Lung (tissue), 12 donors: ENCODE results near the gene MRGPRD. TPM values are rescaled to one million over a fixed set of nuclear protein-coding genes. Genes with fewer than 3 reads are reported as not detected.

Source experiments
- ATAC-seq: fragments of 200-7000 bp; cut with Tn5 transposase; one replicate; pipeline ENCODE4 v1.9.1; 2020; ENCODE audit warnings: moderate number of reproducible peaks; ENCODE audit not compliant: insufficient read depth, low FRiP score
- DNase-seq, 3 donors: peaks; one replicate each; pipeline ENCODE4 v3.0.0-alpha.2; 2013 to 2017
- H3K27ac ChIP-seq, 2 donors: one replicate each; pipeline ENCODE4 v1.5.1; 2013; ENCODE audit warnings: mild to moderate bottlenecking in 2 of 2, moderate library complexity in 2 of 2, control low read depth in 1 of 2, inconsistent platforms in 1 of 2, low read depth in 1 of 2, low read length in 1 of 2
- H3K27me3 ChIP-seq, 3 donors: one replicate each; pipeline ENCODE4 v1.5.1; 2013; ENCODE audit warnings: low read length in 2 of 3; ENCODE audit not compliant: control insufficient read depth in 3 of 3, insufficient read depth in 3 of 3
- H3K36me3 ChIP-seq, 4 donors: one replicate each; pipeline ENCODE4 v1.5.1; 2013; ENCODE audit warnings: low read length in 4 of 4, mild to moderate bottlenecking in 1 of 4, moderate library complexity in 1 of 4; ENCODE audit not compliant: control insufficient read depth in 4 of 4, insufficient read depth in 4 of 4
- H3K4me1 ChIP-seq, 5 donors: one replicate each; pipeline ENCODE4 v1.5.1; 2013; ENCODE audit warnings: low read length in 5 of 5, mild to moderate bottlenecking in 2 of 5, moderate library complexity in 1 of 5; ENCODE audit not compliant: control insufficient read depth in 5 of 5, insufficient read depth in 5 of 5
- H3K4me3 ChIP-seq: one replicate; pipeline ENCODE4 v1.5.1; 2013; ENCODE audit warnings: mild to moderate bottlenecking, control low read depth, moderate library complexity
- H3K9ac ChIP-seq, 2 donors: one replicate each; pipeline ENCODE4 v1.5.1; 2013; ENCODE audit warnings: low read length in 2 of 2, control low read depth in 1 of 2; ENCODE audit not compliant: insufficient read depth in 1 of 2
- H3K9me3 ChIP-seq, 4 donors: one replicate each; pipeline ENCODE4 v1.5.1; 2013; ENCODE audit warnings: low read length in 3 of 4, mild to moderate bottlenecking in 1 of 4, moderate library complexity in 1 of 4; ENCODE audit not compliant: control insufficient read depth in 4 of 4, insufficient read depth in 3 of 4
- CTCF ChIP-seq: IDR thresholded peaks from 2 replicates; pipeline ENCODE4 v1.5.1; 2012; ENCODE audit warnings: mild to moderate bottlenecking; ENCODE audit errors: control extremely low read depth, extremely low read depth
- WGBS, 2 donors: extraction: QIAGEN DNeasy Blood & Tissue Kit; methylation state at CpG; one replicate each; pipeline ENCODE4 v1.1.7; 2013; 5-methylcytosine and 5-hydroxymethylcytosine counted together
- polyA plus RNA-seq, 2 donors: library from polyadenylated mRNA; stranded (reverse); fragments of 200-250 nt; gene quantifications; one replicate each; pipeline ENCODE4 v1.2.1, GENCODE V29; 2013
- total RNA-seq, 2 donors: library from RNA; depleted of rRNA in 1 of 2; stranded (reverse); fragments of >200 nt in 1 of 2; gene quantifications; one replicate each; pipeline ENCODE4 v1.2.1, GENCODE V29; 2014 to 2021
- donor health status: control.
- donor health status: control.
- donor health status: Bipolar disorder and iron deficiency.
- donor health status: healthy.
- donor health status: DM: yes; HTN: yes; CAD: no.

MRGPRD gene
- total and polyA plus RNA-seq, 4 donors = not detected

GRCh38 chr11:69008737-69009440, 28.1 kb upstream of the MRGPRD start:
- H3K4me1 ChIP-seq = peaks cover 0 to 56% (median 7%) of the 10 kb centered on the region in 5 donors

GRCh38 chr11:69007975-69008381, 27.2 kb upstream of the MRGPRD start:
- no peak for TF ChIP-seq CTCF
- Histone ChIP-seq H3K27me3 (no peaks in the 10 kb centered on the region), H3K36me3 (peaks cover 0 to 2% (median 0%) of the 10 kb centered on the region in 4 donors), H3K27ac (peak overlapping the region in 1 of 2 donors; percentile 59), H3K9me3 (no peaks in the 10 kb centered on the region), H3K9ac (no peak overlapping the region), H3K4me1 (peaks cover 0 to 47% (median 7%) of the 10 kb centered on the region in 5 donors), H3K4me3 (no peak overlapping the region)
- DNase-seq (peak in 1 of 3 donors; percentile 18), ATAC-seq (peak; percentile 2)
- 49 to 80% methylated on average over 8 of the region's 8 CpGs for WGBS, 2 donors

More at GRCh38 chr11:69008737-69009440, 28.1 kb upstream of the MRGPRD start:
- peak; percentile 65 for ATAC-seq
- TF ChIP-seq CTCF = no peak
- peak in 2 of 3 donors; percentile 31 to 37 for DNase-seq
- peaks cover 0 to 2% (median 0%) of the 10 kb centered on the region in 4 donors for H3K36me3 ChIP-seq
- H3K27me3 ChIP-seq = no peaks in the 10 kb centered on the region
- H3K4me3 ChIP-seq = no peak overlapping the region
- H3K9ac ChIP-seq = no peak overlapping the region
- WGBS, 2 donors = 54 to 83% methylated on average over 17 of the region's 17 CpGs
- H3K9me3 ChIP-seq = no peaks in the 10 kb centered on the region
- H3K27ac ChIP-seq = peak overlapping the region in 1 of 2 donors; percentile 59

- DNase-seq = no peak
- peaks cover 0 to 35% (median 7%) of the 10 kb centered on the region in 5 donors for H3K4me1 ChIP-seq
- TF ChIP-seq CTCF = no peak
- no peak overlapping the region for H3K27ac ChIP-seq
- H3K27me3 ChIP-seq = no peaks in the 10 kb centered on the region
- H3K9me3 ChIP-seq = no peaks in the 10 kb centered on the region
- WGBS, 2 donors = 90 to 94% methylated on average over 12 of the region's 12 CpGs
- peaks cover 0 to 2% (median 0%) of the 10 kb centered on the region in 4 donors for H3K36me3 ChIP-seq
- no peak for ATAC-seq
- H3K9ac ChIP-seq = no peak overlapping the region
- H3K4me3 ChIP-seq = no peak overlapping the region
Observed at GRCh38 chr11:69006816-69007215, 26.0 kb upstream of the MRGPRD start.
